ENCODE measurements around the gene DENND1A. TPM values are rescaled to one million over a fixed set of nuclear protein-coding genes. Genes with fewer than 3 reads are reported as not detected.

The DENND1A gene
- total and polyA plus RNA-seq, 2 of the 13 experiments (the other 11 are each of a cell fraction or from before 2014, with no cell fraction given), result 14.8 to 30.1 TPM

GRCh38 chr9:123540457-123540856, 389.5 kb downstream of the DENND1A start:
- H4K20me1 ChIP-seq (ENCODE audit: insufficient read depth, low read length), result no peaks in the 10 kb centered on the region; the same call in 1 of the 2 replicates
- H3K79me2 ChIP-seq (ENCODE audit: insufficient read depth, low read length), result no peaks in the 10 kb centered on the region
- FAIRE-seq (no peak), ATAC-seq (no peak), DNase-seq (ENCODE audit: low spot score) (no peak)
- intact Hi-C loops (cut with micrococcal nuclease; ENCODE audit: unreplicated experiment), result no loop called here
- CTCF ChIA-PET (ENCODE audit: low intra/inter-chr PET ratio, low total read pairs), result no interaction called here
- in situ Hi-C loops (cut with HindIII; ENCODE audit: extremely low pct_ligation_motif_present, low pct_unique_long_range_greater_than_20kb), result loop anchor here (5.0 kb wide), 1 partner anchor 497 kb away; no protein-coding TSS in a partner anchor
- POLR2A ChIA-PET, result no interaction called here
- WGBS (ENCODE audit: low lambda C conversion rate), result 98% methylated on average over 3 of the region's 3 CpGs
- H3K36me3 ChIP-seq (replicated peaks in 1 of 2; ENCODE audit: control insufficient read depth in 1 of 2, insufficient read depth in 2 of 2, low read length in 2 of 2), result no peaks in the 10 kb centered on the region; a peak in 1 of 5 replicates
- H3K4me3 ChIP-seq (replicated peaks in 1 of 3; ENCODE audit: insufficient read depth in 1 of 3, low read depth in 2 of 3, low read length in 3 of 3), result no peak overlapping the region
- H2AFZ ChIP-seq (ENCODE audit: low read length), result no peak overlapping the region
- H3K27me3 ChIP-seq (ENCODE audit: control insufficient read depth in 1 of 2, insufficient read depth in 2 of 2, low read length in 2 of 2), result no peaks in the 10 kb centered on the region
- TF ChIP-seq ZNF503 (CRISPR knock-in tag; IDR thresholded peaks at IDR 0.05) (no peak), SIX1 (CRISPR knock-in tag; IDR thresholded peaks at IDR 0.05; ENCODE audit: borderline replicate concordance) (no peak), SMARCE1 (IDR thresholded peaks at IDR 0.05; ENCODE audit: borderline replicate concordance) (no peak), SRF (IDR thresholded peaks at IDR 0.05; ENCODE audit: low read depth, low read length) (no peak), HDAC6 (IDR thresholded peaks at IDR 0.05; ENCODE audit: low read depth, low read length) (no peak), AKNA (CRISPR knock-in tag; IDR thresholded peaks at IDR 0.05; ENCODE audit: borderline replicate concordance) (no peak)
- peaks cover 24% of the 10 kb centered on the region for H3K4me1 ChIP-seq (ENCODE audit: insufficient read depth, low read length)
- no peaks in the 10 kb centered on the region for H3K9me3 ChIP-seq (ENCODE audit: low read length)
- H3K27ac ChIP-seq (ENCODE audit: extremely low read length, insufficient read depth, low read length), result no peak overlapping the region
- no TSS peak for BruUV-seq (replicated peaks)
- H3K4me2 ChIP-seq (ENCODE audit: low read depth, low read length), result no peak overlapping the region
- no peak overlapping the region for H3K9ac ChIP-seq (ENCODE audit: insufficient read depth, low read depth, low read length)
